Activated CD8-positive, alpha-beta memory T cell treated with anti-CD3 and anti-CD28 coated beads for 4 hours (primary cell): ENCODE results near the gene TEDC2.
"Not testable (repeated sequence)": the region's sequence is repeated elsewhere in the genome, so short reads cannot be mapped to it uniquely, and the experiment has no call there.

ENCODE experiments used
- DNase-seq, 2 donors: peaks; one replicate each; pipeline ENCODE4 v3.0.0-alpha.2; 2020; ENCODE audit warnings: low read depth in 2 of 2

Gene TEDC2

GRCh38 chr16:2477327-2477726, 17.4 kb downstream of the TEDC2 start:
- no peak for DNase-seq

GRCh38 chr16:2478279-2478678, 18.4 kb downstream of the TEDC2 start:
- no peak for DNase-seq

DNA sequence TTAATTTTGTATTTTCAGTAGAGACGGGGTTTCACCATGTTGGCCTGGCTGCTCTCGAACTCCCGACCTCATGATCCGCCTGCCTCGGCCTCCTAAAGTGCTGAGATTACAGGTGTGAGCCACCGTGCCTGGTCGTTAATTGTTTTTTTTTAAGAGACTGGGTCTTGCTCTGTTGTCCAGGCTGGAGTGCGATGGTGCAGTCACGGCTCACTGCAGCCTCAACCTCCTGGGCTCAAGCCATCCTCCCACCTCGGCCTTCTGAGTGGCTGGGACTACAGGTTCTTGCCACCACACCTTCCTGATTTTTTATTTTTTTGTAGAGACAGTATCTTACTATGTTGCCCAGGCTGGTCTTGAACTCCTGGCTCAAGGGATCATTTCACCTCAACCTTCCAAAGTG, 20.1 kb downstream of the TEDC2 start:
- not testable (repeated sequence) for DNase-seq

DNA sequence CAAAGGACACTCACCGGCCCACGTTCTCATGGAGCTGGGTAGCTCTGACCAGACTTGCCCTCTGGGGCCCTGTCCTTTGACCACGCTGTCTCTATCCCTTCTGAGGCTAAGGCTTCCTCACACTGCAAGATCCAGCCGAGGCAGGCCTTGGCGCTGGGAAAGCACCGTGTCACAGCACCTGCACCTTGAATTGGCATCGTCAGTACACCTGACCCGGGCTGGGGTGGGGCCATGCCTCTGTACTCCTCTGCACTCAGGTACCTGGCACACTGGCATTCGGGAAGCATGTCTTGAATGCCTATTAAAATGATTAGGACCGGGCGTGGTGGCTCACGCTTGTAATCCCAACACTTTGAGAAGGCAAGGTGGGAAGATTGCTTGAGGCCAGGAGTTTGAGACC, 21.0 kb downstream of the TEDC2 start:
- no peak for DNase-seq

- no peak for DNase-seq
These were observed 21.8 kb downstream of the TEDC2 start for GRCh38 chr16:2481676-2482075.

DNA sequence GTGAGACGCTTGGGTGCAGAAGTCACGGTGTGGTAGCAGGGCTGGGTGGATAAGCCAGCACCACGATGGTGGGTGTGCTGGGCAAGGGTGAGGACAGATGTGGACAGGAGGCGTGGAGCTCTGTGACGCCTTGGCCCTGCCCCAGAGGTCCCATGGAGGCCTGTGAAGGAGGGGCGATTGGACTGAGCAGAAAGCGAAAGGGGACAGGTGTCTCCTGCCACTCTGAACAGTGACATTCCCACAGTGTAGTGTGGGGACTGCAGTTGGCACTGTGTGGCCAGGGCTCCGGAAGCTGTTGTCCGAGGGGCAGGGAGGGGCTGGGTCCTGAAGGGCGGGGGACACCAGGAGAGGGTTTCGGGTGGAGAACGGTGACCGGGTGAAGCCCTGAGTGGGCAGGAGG, 22.3 kb downstream of the TEDC2 start:
- no peak for DNase-seq

DNA sequence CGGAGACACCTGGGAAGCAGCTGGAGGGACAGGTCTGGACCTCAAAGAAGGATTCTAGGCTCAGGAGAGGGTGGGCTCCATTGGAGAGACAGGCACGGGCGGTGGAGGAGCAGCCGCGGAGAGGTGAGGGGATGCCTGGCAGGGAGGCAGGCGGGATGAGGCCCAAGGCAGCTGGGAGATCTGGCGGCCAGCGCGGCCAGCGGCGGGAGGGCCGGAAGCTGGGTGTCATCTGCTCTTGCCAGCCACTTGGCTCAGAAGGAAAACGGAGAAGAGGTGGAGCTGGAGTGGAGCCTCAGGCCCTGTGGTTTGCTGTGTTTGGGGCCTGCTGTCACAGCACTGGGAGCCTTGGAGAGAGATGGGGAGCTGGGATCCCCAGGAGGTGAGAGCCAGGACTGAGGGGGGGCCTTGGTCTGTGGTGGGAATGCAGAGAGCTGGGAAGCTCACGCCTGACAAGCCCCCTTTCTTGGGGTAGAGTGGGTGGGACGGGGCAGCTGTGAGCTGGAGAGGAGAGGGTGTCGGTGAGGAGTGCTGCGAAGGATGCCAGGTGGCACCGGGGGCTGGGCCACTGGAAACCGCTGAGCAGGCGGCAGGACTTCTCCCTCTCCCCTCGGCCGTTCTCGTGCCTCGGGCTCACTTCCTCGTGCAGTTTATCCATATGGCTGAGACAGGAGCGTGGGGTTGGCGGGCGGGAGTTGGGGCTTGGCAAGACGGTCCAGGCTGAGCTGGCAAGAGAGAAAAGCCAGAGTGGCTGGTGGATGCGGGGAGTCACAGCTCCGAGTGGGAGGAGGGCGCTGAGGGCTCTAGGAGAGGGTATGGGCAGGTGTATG, 23.0 kb downstream of the TEDC2 start:
- no peak for DNase-seq

GRCh38 chr16:2483939-2484897, 24.3 kb downstream of the TEDC2 start:
- no peak for DNase-seq

DNA sequence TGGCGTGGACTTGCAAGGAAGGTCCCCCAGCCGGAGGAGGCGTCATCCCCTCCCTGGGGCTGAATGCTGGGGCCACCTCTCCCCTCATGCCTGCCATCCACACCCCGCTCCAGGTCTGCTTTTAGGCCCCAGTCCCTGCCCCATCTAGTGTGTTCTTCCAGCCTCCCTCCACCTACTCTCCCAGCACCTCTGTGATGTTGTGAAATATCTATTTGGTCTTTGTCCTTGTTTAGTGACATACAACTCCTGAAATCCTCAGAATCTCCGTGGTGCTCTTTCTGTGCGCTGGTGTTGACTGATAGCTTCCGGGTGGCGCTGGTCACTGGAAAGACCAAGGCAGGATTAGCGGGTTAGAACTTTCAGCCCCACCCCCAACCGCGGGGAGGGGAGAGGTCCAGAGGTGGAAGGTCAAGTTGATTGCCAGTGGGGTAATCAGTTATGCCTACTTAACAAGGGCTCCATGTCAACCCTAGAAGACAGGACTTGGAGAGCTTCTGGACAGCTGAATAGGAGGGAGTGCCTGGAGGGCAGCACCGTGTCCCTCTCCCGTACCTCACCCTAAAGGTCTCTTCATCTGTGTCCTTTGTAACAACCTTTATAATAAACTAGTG, 25.1 kb downstream of the TEDC2 start:
- no peak for DNase-seq

DNA sequence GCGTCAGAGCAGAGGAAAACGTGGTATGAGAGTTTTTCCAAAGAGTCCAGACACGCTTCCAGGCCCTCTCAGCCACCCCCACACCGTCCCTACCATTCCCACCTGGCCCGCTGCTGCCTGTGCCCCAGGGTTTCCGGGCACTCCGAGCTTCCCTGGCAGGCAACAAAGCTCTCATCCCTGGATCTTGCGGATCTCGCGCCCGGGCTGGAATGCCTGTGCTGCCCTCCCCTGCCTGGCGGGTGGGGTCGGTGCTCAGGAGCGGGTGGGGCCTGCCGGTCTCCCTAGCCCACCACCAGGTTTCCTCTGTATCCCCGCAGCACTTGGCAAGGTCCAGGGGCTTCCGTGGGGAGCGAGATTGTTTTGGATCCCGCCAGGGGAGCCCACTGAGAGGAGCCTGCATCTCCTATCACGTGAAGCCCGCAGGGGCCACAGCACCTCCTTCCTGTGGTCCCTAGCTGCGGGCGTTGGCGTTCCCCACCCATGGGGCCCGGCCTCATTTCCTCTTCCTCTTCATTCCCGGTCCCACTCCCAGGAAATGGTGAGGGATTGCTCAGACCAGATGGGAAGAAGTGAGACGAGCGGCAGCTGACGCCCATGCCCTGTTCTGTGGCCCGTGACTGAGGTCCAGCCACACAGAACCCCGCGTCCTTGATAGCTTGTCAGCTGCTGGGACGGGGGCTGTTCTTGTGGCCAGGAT, 26.1 kb downstream of the TEDC2 start:
- no peak for DNase-seq

- peak; percentile 60 to 75 for DNase-seq
These were observed 27.0 kb downstream of the TEDC2 start for GRCh38 chr16:2486645-2487516.

DNA sequence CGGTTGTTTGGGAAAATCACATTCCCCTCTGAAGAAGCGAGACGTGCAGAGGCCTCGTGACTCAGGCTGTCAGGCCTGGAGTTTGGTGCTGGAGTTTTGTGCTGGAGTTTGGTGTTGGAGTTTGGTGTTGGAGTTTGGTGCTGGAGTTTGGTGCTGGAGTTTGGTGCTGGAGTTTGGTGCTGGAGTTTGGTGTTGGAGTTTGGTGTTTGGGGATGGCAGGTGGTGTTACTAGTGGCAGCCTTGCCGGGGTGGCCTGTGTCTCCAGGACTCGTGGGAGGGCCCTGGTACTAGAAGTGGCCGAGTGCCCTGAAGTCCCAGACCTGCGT, 27.6 kb downstream of the TEDC2 start:
- no peak for DNase-seq

GRCh38 chr16:2487903-2488531, 28.1 kb downstream of the TEDC2 start:
- DNase-seq, result no peak

- DNase-seq, result no peak
These were observed 29.7 kb downstream of the TEDC2 start for GRCh38 chr16:2489581-2489980.

DNA sequence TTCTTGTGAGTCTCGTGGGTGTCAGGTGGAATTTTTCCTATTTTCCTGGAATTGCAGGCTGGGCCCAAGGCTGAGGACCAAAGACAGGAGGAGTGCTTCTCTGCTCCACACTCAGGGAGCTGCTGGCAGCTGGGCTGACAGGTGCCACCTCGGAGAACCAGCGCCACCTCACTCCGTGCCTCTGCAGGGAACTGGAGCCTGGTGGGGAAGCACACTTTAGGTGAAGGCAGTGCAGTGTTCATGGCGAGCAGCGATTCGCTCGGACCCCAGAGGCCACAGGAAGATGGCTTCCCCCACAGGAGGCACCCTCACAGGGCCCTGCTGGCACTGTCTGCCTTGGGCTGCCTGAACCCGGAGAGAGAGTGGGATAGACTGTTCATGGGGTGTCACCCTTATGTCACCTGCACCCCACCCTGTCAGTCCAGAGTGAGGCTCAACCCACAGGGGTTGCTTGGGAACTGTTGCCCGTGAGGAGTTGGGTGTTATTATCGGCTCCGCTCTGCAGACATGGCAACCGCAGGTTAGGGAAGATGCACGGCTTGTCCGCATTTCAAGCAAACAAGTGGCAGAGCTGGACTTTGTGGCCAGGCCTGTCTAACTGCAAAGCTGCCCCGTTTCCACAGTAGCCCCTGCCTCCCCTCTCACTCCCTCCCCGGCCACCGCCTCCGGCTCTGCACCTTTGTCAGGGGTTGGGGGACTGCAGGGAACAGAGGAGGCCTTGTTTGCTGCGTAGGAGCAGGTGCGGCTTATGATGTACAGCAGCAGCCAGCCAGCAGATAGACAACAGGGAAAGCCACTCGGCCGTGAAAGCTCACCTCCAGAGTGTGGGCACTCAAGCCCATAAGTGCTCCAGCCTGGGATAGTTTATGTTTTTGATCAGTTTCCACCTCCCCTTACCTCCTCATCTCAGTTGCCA, 30.5 kb downstream of the TEDC2 start:
- no peak for DNase-seq

DNA sequence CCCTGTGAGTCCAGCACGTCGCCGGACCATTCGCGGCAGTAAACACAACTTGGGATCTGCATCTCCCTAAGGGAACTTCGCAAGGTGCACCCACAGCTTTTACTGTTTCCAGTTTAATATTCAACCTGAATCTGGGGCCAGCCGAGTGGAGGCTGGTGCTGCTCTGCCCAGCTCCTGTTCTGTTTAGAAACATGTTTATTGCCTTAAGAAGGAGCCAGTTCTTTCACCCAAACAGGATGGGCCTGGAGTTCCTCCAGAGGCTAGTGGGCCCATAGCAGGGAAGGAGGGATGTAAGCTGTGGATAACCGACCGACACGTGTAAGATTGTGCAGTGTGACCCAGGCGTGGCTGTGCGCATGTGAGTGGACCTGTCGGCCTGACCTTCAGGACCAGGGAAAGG, 32.4 kb downstream of the TEDC2 start:
- no peak for DNase-seq

DNA sequence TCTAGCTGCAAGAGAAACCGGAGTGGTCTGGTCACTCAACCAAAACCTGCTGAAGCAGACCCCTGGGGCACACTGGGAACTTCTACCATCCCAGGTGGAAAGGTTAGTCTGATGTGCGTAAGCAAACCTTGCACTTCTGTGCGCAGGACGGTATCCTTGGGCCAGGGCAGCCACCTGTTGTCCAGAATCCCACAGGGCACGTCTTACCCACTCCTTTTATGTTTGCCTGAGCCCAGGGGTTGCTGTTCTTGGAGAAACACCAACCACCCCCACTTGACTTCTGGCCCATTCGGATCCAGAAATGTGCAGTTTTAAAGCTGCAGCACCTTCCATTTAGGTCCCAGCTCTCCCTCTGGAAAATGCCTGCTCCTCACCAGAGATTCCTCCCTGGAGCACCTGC, 33.7 kb downstream of the TEDC2 start:
- no peak for DNase-seq

DNA sequence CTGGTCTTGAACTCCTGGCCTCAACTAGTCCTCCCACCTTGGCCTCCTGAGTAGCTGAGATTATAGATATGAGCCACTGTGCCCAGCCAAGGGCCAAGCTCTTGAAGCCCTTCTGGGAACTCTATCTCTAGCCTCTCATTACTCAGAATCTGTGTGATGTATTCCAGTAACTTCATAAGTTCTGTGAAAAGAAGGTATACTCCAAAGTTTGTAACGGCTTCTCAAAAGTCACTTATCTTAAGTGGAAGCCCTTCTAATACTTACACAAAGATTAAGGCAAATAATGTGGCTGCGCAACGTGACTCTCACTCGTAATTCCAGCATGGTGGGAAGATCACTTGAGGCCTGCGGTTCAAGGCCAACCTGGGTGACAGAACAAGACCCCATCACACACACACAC, 34.7 kb downstream of the TEDC2 start:
- no peak for DNase-seq

DNA sequence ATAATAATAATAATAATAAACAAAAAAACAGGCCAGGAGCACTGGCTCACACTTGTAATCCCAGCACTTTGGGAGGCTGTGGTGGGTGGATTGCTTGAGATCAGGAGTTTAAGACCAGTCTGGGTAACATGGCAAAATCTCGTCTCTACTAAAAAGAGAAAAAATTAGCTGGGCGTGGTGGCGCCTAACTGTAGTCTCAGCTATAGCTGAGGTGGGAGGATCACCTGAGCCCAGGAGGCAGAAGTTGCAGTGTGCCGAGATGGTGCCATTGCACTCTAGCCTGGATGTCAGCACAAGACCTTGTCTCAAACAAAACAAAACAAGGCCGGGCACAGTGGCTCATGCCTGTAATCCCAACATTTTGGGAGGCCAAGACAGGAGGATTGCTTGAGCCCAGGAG, 35.1 kb downstream of the TEDC2 start:
- DNase-seq, result no peak
